Measurements from ENCODE around the gene KRTAP5-1.

The KRTAP5-1 gene

DNA sequence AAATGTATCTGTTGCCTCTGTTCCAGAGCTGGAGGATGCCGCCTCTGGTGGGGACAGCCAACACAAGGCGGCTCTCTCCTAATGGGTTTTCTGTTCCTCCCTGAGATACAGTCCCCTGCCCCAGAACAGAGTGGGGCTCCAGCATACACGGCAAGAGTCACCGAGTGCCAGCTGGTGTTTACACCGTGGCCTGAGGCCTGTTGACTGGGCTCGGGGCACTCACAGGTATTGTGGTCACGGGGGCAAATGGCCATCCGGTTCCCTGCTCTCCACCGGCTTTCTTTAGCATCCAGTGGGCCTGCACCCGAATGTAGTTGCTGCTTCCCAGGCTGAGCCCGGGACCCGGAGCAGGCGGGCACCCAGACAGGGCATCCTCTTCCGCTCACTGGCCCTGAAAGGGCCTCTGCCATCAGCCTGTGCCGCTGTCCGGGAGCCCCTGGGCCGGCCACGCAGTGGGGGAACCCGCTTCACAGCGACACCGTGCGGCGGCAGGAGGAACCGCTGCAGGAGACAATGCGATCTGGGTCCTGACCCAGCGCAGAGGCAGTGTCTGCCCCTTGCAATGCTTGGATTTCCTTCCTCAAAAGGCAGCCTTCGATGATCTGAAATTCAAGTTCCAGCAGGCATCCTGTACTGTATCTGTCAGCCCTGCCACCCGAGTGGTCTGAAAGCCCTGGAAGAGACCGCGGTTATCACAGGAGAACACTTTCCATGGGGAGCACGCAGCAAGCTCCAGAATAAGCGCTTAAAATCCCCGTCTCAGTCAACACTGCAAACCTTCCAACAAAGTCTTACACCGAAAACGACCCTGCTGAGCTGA, 43.6 kb upstream of the KRTAP5-1 start:
- FAIRE-seq (no peak), DNase-seq (ENCODE audit: insufficient read length, low spot score) (no peak)
- TF ChIP-seq, protein P1, sequence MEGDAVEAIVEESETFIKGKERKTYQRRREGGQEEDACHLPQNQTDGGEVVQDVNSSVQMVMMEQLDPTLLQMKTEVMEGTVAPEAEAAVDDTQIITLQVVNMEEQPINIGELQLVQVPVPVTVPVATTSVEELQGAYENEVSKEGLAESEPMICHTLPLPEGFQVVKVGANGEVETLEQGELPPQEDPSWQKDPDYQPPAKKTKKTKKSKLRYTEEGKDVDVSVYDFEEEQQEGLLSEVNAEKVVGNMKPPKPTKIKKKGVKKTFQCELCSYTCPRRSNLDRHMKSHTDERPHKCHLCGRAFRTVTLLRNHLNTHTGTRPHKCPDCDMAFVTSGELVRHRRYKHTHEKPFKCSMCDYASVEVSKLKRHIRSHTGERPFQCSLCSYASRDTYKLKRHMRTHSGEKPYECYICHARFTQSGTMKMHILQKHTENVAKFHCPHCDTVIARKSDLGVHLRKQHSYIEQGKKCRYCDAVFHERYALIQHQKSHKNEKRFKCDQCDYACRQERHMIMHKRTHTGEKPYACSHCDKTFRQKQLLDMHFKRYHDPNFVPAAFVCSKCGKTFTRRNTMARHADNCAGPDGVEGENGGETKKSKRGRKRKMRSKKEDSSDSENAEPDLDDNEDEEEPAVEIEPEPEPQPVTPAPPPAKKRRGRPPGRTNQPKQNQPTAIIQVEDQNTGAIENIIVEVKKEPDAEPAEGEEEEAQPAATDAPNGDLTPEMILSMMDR (IDR thresholded peaks at IDR 0.05; ENCODE audit: insufficient read depth, missing control alignments), result peak; percentile 64

DNA sequence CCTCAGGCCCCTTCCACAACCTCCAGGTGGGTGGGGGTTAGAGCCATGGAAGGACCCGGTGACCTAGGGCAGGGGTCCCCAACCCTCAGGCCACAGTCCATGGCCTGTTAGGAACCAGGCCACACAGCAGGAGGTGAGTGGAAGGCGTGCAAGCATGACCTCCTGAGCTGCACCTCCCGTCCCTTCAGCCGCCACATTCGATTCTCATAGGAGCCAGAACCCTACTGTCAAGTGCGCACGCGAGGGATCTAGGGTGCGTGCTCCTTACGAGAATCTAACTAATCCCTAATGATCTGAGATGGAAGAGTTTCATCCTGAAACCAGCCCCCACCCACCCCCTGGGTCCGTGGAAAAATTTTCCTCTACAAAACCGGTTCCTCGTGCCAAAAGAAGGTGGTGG, 40.5 kb upstream of the KRTAP5-1 start:
- TF ChIP-seq, protein P1 (IDR thresholded peaks at IDR 0.05; ENCODE audit: insufficient read depth, missing control alignments), result no peak
- DNase-seq (ENCODE audit: insufficient read length, low spot score) (no peak), FAIRE-seq (no peak)

DNA sequence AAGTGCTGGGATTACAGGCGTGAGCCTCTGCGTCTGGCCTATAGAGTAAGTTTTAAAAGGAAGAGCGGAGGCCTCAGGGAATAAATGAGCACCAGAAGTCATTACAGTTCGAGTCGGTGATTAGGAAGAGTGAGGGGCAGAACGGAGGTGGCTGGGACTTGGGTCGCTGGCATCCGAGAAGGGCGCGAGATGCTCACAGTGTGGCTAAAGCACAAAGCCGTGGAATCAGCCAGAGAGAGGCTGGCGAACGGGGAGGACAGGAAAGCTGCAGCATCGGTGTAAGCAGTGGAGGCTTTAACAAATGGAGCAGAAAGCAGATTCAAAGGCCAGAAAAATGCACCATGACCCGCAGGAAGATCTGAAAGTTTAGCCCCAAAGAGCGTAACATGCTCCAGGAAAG, 39.5 kb upstream of the KRTAP5-1 start:
- FAIRE-seq, result no peak

DNA sequence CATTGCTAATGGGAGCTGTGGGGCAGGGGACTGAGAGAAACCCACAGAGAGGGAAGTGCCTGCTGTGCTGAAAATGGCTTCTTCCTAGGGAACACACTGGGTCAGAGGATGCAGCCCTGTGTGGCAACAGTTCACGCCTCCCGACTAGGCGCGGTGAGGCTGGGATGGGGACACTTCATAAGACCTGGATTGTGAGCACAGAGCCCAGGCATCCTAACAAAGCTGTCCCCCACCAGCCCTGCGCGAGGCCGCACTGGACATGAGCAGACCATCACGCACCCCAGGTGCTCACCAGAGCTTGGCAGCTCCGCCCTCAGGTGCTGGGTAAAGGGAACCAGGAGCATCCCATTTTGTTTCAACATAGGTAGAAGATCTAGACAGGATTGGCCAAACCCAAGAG, 38.6 kb upstream of the KRTAP5-1 start:
- DNase-seq (ENCODE audit: insufficient read length, low spot score) (no peak), FAIRE-seq (no peak)
- TF ChIP-seq, protein P1 (IDR thresholded peaks at IDR 0.05; ENCODE audit: insufficient read depth, missing control alignments), result no peak

More for the DNA sequence above, 39.5 kb upstream of the KRTAP5-1 start:
- no peak for DNase-seq (ENCODE audit: insufficient read length, low spot score)
- TF ChIP-seq, protein P1 (IDR thresholded peaks at IDR 0.05; ENCODE audit: insufficient read depth, missing control alignments), result no peak

DNA sequence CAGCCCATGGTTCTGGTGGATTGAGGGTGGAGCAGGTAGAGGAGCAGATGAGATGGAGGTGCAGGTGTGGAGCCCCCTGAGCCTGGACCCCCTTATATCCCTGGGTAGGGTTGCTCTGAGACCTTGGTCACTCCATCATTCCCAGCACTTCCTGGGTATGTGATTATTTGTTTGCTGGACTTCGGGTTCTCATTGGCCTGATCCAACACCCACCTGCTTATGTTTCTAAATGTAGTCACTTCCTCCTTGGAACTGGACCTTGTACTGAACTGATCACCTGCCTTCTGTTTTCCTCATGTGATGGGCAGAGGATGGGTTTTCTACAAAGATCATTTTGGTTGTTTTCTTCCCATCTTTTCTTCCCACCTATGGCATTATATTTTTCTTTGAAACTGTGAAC, 37.0 kb upstream of the KRTAP5-1 start, which contains the start of gene KRTAP5-4:
TSS of gene KRTAP5-4 (minus strand) at position 53 of the 400 bp plus-strand sequence. CDS start at position 8, 45 bp downstream.
- FAIRE-seq (no peak), DNase-seq (ENCODE audit: insufficient read length, low spot score) (no peak)
- TF ChIP-seq, protein P1 (IDR thresholded peaks at IDR 0.05; ENCODE audit: insufficient read depth, missing control alignments), result no peak

DNA sequence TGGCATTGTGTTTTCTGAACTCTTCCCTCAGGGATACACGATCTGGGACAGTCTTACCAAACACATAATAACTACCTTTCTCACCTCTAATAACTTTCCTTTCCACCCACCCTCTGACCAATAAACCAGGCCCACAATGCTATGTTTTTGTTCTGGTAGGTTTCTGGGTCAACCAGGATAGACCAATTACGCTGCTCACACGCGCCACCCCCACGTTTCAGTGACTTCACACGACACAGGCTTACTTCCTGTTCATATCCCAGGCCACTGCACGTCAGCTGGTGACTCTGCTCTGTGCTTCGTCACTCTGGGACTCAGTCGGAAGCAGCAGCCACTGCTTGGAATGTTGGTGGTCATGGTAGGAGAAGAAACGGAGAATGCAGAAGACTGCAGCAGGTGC, 34.4 kb upstream of the KRTAP5-1 start:
- TF ChIP-seq, protein P1 (IDR thresholded peaks at IDR 0.05; ENCODE audit: insufficient read depth, missing control alignments), result no peak
- FAIRE-seq (no peak), DNase-seq (ENCODE audit: insufficient read length, low spot score) (no peak)

DNA sequence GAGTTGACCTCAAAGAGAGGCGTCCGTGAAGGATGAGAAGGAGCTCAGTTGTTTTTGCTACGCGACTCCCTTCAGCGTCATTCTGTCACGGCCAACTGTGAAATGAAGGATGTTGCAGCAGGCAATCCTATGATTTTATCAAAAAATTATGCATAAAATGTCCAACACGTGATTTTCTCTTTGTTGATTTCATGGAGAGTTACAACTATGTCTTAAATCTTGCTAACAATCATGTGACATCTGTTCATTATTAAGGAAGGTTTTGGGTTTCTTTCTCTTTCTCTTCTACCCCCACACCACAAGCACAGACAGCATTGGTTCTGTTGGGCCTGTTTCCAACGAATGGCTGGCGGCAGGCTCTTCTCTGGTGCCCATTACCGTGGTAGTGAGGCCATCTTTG, 33.1 kb upstream of the KRTAP5-1 start:
- DNase-seq (ENCODE audit: insufficient read length, low spot score) (no peak), FAIRE-seq (no peak)
- TF ChIP-seq, protein P1 (IDR thresholded peaks at IDR 0.05; ENCODE audit: insufficient read depth, missing control alignments), result no peak

Measured in D721Med (cell line).